GM12878 (cell line): ENCODE measurements around the gene ENDOV. TPM values are rescaled to one million over a fixed set of nuclear protein-coding genes. Genes with fewer than 3 reads are reported as not detected.

ENCODE experiments used
- ATAC-seq: fragments of 200-7000 bp; cut with Tn5 transposase; 3 replicates; pipeline ENCODE4 v1.9.1; 2020; ENCODE audit warnings: mild to moderate bottlenecking, moderate library complexity
- BruUV-seq: library from RNA; stranded (reverse); fragments of 400-500 nt; replicated peaks from 2 replicates; lab custom pipeline; 2021; lab: Mats Ljungman, UMichigan
- CTCF ChIA-PET: fragments of 300-600 bp; sonication (Branson Sonifier 250); formaldehyde crosslinking; extraction: SDS; loops from one replicate; lab custom pipeline; 2021; ENCODE audit warnings: inconsistent platforms; lab: Yijun Ruan, JAX
- POLR2A ChIA-PET: fragments of 350-600 bp; formaldehyde crosslinking; extraction: SDS; loops from one replicate; lab custom pipeline; 2021; ENCODE audit warnings: inconsistent platforms; lab: Charles Lee
- RAD21 ChIA-PET: fragments of 300-600 bp; sonication (Branson Sonifier 250); formaldehyde crosslinking; loops from one replicate; lab custom pipeline; 2023; ENCODE audit warnings: antibody characterized with exemption; ENCODE audit not compliant: unreplicated experiment; lab: Charles Lee
- SMC1A ChIA-PET: fragments of 300-600 bp; sonication (Branson Sonifier 250); formaldehyde crosslinking; loops from one replicate; lab custom pipeline; 2023; ENCODE audit not compliant: unreplicated experiment, uncharacterized antibody; lab: Charles Lee
- DNase-seq: peaks from one replicate; pipeline ENCODE4 v3.0.0-alpha.2; 2011; ENCODE audit warnings: low read depth, low spot score
- FAIRE-seq: peaks from 3 replicates; lab custom pipeline; 2011; peaks lifted over from hg19 to GRCh38; lab: Jason Lieb, UNC
- H2AFZ ChIP-seq: 2 replicates; pipeline ENCODE4 v1.6.0; 2011; ENCODE audit warnings: low read depth, low read length, control low read depth; ENCODE audit not compliant: control insufficient read depth
- H3K27ac ChIP-seq: 2 replicates; pipeline ENCODE4 v1.5.1; 2011; ENCODE audit warnings: control low read depth; ENCODE audit not compliant: control insufficient read depth, insufficient read depth
- H3K27me3 ChIP-seq, 2 experiments: replicated peaks in 1 of 2; 2 replicates each; pipeline versions ENCODE4 v1.6.0 to v1.6.1; 2011; ENCODE audit warnings: low read length in 1 of 2; ENCODE audit not compliant: control insufficient read depth in 2 of 2, insufficient read depth in 2 of 2
- H3K36me3 ChIP-seq, 2 experiments: 2 replicates each; pipeline ENCODE4 v1.5.1; 2011; ENCODE audit warnings: low read length in 1 of 2; ENCODE audit not compliant: control insufficient read depth in 2 of 2, insufficient read depth in 2 of 2
- H3K4me1 ChIP-seq: 2 replicates; pipeline ENCODE4 v1.6.1; 2011; ENCODE audit warnings: mild to moderate bottlenecking, low read length, moderate library complexity, mixed read lengths; ENCODE audit not compliant: control insufficient read depth, insufficient read depth
- H3K4me2 ChIP-seq: 2 replicates; pipeline ENCODE4 v1.6.0; 2011; ENCODE audit warnings: control low read depth; ENCODE audit not compliant: control insufficient read depth, insufficient read depth
- H3K4me3 ChIP-seq: fragments of 200-600 bp; sonication (generic); 2 replicates; pipeline ENCODE4 v1.5.1; 2016
- H3K79me2 ChIP-seq: 2 replicates; pipeline ENCODE4 v1.6.0; 2011; ENCODE audit warnings: low read length; ENCODE audit not compliant: control insufficient read depth, insufficient read depth
- H3K9ac ChIP-seq: 2 replicates; pipeline ENCODE4 v1.8.0; 2011; ENCODE audit warnings: low read length, control low read depth, mixed read lengths; ENCODE audit not compliant: control insufficient read depth, insufficient read depth
- H3K9me3 ChIP-seq: replicated peaks from 3 replicates; pipeline ENCODE4 v1.5.1; 2011; ENCODE audit warnings: mild to moderate bottlenecking, low read length; ENCODE audit not compliant: control insufficient read depth, insufficient read depth
- H4K20me1 ChIP-seq: 2 replicates; pipeline ENCODE4 v1.6.0; 2011; ENCODE audit not compliant: control insufficient read depth, insufficient read depth
- BRCA1 ChIP-seq: IDR thresholded peaks from 2 replicates; pipeline ENCODE4 v1.6.1; 2011; ENCODE audit warnings: low read depth, low read length, improper control_type of control experiment
- CREB1 ChIP-seq: IDR thresholded peaks from 2 replicates; pipeline ENCODE4 v1.6.1; 2012; ENCODE audit warnings: low read depth, mild to moderate bottlenecking, inconsistent platforms
- EED ChIP-seq: sonication (generic); IDR thresholded peaks from 2 replicates; pipeline ENCODE4 v1.6.1; 2016; ENCODE audit warnings: antibody characterized with exemption, low read depth
- ZBTB11 ChIP-seq: fragments of 450-650 bp; formaldehyde crosslinking; IDR thresholded peaks from 2 replicates; pipeline ENCODE4 v1.5.0; 2022; ENCODE audit warnings: mild to moderate bottlenecking, missing genetic modification characterization
- WGBS: methylation state at CpG from one replicate; pipeline ENCODE4 v1.1.6; 2016; ENCODE audit warnings: low lambda C conversion rate; ENCODE audit not compliant: insufficient replicate concordance, insufficient coverage; ENCODE audit errors: missing lambda C conversion rate; 5-methylcytosine and 5-hydroxymethylcytosine counted together
- in situ Hi-C: fragments of 300-500 bp; cut with MboI; formaldehyde crosslinking; loops from 9 replicates; pipeline ENCODE4 v1.14.3; 2018; ENCODE audit warnings: mixed read lengths
- intact Hi-C: fragments of 100-400 bp; cut with micrococcal nuclease; formaldehyde crosslinking; loops from one replicate; pipeline ENCODE4 v1.14.2; 2022; ENCODE audit not compliant: unreplicated experiment
- polyA plus RNA-seq, 11 experiments: library from polyadenylated mRNA; depleted of rRNA in 4 of 11; unstranded in 6 of 11; stranded (reverse) in 5 of 11; fragments of >200 nt; fragmentation: Nextera tagmentation in 4 of 11; fragmentation: Illumina TruSeq in 1 of 11; extraction: Ambion mirVana in 4 of 11; extraction: Trizol in 1 of 11; gene quantifications; 1 replicate in 1 of 11; 2 replicates in 10 of 11; pipeline versions ENCODE4 v1.2.1 to v1.2.3, GENCODE V29; 2011 to 2016; ENCODE audit warnings: inconsistent platforms in 2 of 11, missing spikeins in 2 of 11, low read depth in 1 of 11
- total RNA-seq, 4 experiments: library from RNA; depleted of rRNA in 3 of 4; stranded (reverse); fragments of >200 nt in 3 of 4; fragmentation: Illumina TruSeq in 1 of 4; extraction: Trizol in 1 of 4; gene quantifications; 2 replicates each; pipeline versions ENCODE4 v1.2.1 to v1.2.3, GENCODE V29; 2013 to 2021
- TF ChIP-seq, protein P1 (sequence below): fragments of 450-650 bp; IDR thresholded peaks from 2 replicates; pipeline ENCODE4 v1.6.1; 2016; ENCODE audit warnings: mild to moderate bottlenecking, moderate library complexity, borderline replicate concordance

The ENDOV gene
- total and polyA plus RNA-seq, 10 of the 15 experiments (the other 5 are each of a cell fraction or from before 2014, with no cell fraction given), result 0.63 to 11.9 (median 8.1) TPM

DNA sequence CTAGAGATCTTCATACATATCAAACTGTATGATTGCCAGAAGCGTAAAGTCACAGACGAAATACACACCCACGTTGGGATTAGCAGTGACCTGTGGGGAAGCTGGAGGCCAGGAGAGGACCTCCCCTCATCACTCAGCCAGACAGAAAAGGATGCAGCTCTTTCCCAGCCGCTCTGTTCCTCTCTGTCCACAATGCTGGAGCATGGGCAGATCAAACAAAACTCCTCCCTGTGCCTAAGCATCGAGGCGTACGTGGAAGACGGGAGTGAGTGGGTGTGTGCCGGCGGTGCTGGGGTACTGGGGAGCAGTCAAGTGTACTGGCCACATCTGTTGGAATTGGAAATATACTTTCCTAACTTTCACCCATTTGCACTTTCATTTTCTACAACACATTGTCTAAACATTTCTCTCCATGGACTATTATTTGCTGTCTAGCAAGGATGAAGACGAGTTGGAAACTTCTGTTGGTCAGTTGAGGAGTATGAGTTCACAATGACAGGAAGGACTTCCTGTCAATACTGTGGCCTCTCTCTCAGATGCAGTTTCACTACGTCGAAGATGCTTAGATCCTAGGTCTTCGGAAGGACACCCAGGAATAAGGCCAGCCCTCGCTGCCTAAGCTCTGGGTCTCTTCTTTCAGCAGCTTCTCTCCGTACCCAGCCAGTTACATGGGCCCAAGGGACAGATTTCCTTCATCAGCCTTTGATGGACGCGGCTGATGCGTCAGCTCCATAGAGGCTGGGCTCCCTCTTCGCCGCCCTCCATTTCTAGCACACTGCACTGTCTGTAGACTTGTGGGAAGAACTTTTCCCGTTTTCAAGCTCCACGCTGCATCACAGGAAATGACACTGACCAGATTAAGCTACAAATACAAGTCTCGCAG, 30.6 kb upstream of the ENDOV start:
- ChIA-PET SMC1A (no interaction called here), CTCF (no interaction called here), RAD21 (no interaction called here), POLR2A (no interaction called here)
- H3K9ac ChIP-seq, result no peak overlapping the region
- intact Hi-C loops (no loop called here), in situ Hi-C loops (no loop called here)
- no peaks in the 10 kb centered on the region for H3K4me1 ChIP-seq
- H3K36me3 ChIP-seq, result peaks cover 49 to 78% of the 10 kb centered on the region in 2 experiments
- no peak overlapping the region for H2AFZ ChIP-seq
- no peak for ATAC-seq
- no peaks in the 10 kb centered on the region for H3K9me3 ChIP-seq
- no peak overlapping the region for H3K27ac ChIP-seq
- no peak for TF ChIP-seq BRCA1
- no peak for TF ChIP-seq ZBTB11 (CRISPR knock-in tag)
- TF ChIP-seq, protein P1, sequence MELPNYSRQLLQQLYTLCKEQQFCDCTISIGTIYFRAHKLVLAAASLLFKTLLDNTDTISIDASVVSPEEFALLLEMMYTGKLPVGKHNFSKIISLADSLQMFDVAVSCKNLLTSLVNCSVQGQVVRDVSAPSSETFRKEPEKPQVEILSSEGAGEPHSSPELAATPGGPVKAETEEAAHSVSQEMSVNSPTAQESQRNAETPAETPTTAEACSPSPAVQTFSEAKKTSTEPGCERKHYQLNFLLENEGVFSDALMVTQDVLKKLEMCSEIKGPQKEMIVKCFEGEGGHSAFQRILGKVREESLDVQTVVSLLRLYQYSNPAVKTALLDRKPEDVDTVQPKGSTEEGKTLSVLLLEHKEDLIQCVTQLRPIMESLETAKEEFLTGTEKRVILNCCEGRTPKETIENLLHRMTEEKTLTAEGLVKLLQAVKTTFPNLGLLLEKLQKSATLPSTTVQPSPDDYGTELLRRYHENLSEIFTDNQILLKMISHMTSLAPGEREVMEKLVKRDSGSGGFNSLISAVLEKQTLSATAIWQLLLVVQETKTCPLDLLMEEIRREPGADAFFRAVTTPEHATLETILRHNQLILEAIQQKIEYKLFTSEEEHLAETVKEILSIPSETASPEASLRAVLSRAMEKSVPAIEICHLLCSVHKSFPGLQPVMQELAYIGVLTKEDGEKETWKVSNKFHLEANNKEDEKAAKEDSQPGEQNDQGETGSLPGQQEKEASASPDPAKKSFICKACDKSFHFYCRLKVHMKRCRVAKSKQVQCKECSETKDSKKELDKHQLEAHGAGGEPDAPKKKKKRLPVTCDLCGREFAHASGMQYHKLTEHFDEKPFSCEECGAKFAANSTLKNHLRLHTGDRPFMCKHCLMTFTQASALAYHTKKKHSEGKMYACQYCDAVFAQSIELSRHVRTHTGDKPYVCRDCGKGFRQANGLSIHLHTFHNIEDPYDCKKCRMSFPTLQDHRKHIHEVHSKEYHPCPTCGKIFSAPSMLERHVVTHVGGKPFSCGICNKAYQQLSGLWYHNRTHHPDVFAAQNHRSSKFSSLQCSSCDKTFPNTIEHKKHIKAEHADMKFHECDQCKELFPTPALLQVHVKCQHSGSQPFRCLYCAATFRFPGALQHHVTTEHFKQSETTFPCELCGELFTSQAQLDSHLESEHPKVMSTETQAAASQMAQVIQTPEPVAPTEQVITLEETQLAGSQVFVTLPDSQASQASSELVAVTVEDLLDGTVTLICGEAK, result no peak
- TF ChIP-seq EED, result no peak
- TF ChIP-seq CREB1, result no peak
- H3K27me3 ChIP-seq, result no peaks in the 10 kb centered on the region
- no peaks in the 10 kb centered on the region for H4K20me1 ChIP-seq
- 97% methylated on average over 24 of the region's 24 CpGs for WGBS
- no peaks in the 10 kb centered on the region for H3K79me2 ChIP-seq
- no peak for DNase-seq
- no peak overlapping the region for H3K4me3 ChIP-seq
- BruUV-seq, result no TSS peak
- no peak overlapping the region for H3K4me2 ChIP-seq
- FAIRE-seq, result no peak
